ENCODE data around the gene TIAL1. TPM values are rescaled to one million over a fixed set of nuclear protein-coding genes. Genes with fewer than 3 reads are reported as not detected.

TIAL1 gene
- total RNA-seq, 2 experiments from 2014 or later = 200 to 204 TPM

DNA sequence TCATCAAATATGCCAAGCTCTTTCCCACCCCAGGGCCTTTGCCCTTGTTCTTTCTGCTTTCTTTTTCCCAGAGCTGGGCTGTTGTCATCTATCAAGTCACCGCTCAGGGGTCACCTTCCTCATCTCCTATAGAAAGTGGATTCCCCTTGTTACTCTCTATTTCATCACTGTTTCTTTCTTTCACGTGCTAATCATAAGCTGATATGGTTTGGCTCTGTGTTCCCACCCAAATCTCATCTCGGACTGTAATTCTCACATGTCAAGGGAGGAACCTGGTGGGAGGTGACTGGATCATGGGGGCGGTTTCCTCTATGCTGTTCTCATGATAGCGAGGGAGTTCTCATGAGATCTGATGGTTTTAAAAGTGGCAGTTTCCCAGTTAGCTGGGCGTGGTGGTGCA, 17.0 kb upstream of the TIAL1 start:
- POLR2A ChIA-PET = interaction anchor here (1.1 to 1.2 kb wide), 2 partner anchors 14 to 80 kb away, joined by 3 to 7 read pairs; no protein-coding TSS in a partner anchor
- DNase-seq (no peak), ATAC-seq (no peak)
- no peak overlapping the region for H3K27ac Mint-ChIP-seq
- no peaks in the 10 kb centered on the region for H3K36me3 Mint-ChIP-seq (ENCODE audit: low read depth)
- peaks cover 1% of the 10 kb centered on the region for H3K27me3 Mint-ChIP-seq
- H3K4me3 Mint-ChIP-seq = no peak overlapping the region
- CTCF ChIA-PET = interaction anchor here (1.5 to 2.1 kb wide), 2 partner anchors 30 to 73 kb away, joined by 4 to 6 read pairs; no protein-coding TSS in a partner anchor
- intact Hi-C loops (cut with micrococcal nuclease) = no loop called here
- peaks cover 2% of the 10 kb centered on the region for H3K9me3 Mint-ChIP-seq
- no peaks in the 10 kb centered on the region for H3K4me1 Mint-ChIP-seq (ENCODE audit: low read depth)
- TF ChIP-seq, protein P1, sequence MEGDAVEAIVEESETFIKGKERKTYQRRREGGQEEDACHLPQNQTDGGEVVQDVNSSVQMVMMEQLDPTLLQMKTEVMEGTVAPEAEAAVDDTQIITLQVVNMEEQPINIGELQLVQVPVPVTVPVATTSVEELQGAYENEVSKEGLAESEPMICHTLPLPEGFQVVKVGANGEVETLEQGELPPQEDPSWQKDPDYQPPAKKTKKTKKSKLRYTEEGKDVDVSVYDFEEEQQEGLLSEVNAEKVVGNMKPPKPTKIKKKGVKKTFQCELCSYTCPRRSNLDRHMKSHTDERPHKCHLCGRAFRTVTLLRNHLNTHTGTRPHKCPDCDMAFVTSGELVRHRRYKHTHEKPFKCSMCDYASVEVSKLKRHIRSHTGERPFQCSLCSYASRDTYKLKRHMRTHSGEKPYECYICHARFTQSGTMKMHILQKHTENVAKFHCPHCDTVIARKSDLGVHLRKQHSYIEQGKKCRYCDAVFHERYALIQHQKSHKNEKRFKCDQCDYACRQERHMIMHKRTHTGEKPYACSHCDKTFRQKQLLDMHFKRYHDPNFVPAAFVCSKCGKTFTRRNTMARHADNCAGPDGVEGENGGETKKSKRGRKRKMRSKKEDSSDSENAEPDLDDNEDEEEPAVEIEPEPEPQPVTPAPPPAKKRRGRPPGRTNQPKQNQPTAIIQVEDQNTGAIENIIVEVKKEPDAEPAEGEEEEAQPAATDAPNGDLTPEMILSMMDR (IDR thresholded peaks at IDR 0.05) = no peak

DNA sequence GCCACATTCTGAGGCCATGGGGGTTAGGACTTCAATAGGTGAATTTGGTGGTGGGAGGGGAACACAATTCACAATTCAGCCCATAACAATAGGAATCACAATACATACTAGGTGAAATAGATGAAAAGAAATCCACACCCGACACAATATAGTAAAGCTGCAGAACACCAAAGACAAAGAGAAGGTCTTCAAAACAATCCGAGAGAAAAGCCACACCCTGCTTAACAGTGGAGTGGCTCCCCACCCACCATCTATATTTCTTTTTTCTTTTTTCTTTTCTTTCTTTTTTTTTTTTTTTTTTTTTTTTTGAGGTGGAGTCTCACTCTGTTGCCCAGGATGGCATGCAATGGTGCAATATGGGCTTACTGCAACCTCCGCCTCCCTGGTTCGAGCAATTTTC, 14.7 kb upstream of the TIAL1 start:
- intact Hi-C loops (cut with micrococcal nuclease) = no loop called here
- CTCF ChIA-PET = interaction anchor here (2.4 kb wide), 1 partner anchor 9 kb away, joined by 6 read pairs; no protein-coding TSS in a partner anchor
- DNase-seq (no peak), ATAC-seq (no peak)
- H3K9me3 Mint-ChIP-seq = peaks cover 2% of the 10 kb centered on the region
- H3K4me1 Mint-ChIP-seq (ENCODE audit: low read depth) = no peaks in the 10 kb centered on the region
- no peak overlapping the region for H3K27ac Mint-ChIP-seq
- peaks cover 1% of the 10 kb centered on the region for H3K27me3 Mint-ChIP-seq
- TF ChIP-seq, protein P1 (IDR thresholded peaks at IDR 0.05) = no peak
- no peaks in the 10 kb centered on the region for H3K36me3 Mint-ChIP-seq (ENCODE audit: low read depth)
- no peak overlapping the region for H3K4me3 Mint-ChIP-seq
- POLR2A ChIA-PET = no interaction called here

DNA sequence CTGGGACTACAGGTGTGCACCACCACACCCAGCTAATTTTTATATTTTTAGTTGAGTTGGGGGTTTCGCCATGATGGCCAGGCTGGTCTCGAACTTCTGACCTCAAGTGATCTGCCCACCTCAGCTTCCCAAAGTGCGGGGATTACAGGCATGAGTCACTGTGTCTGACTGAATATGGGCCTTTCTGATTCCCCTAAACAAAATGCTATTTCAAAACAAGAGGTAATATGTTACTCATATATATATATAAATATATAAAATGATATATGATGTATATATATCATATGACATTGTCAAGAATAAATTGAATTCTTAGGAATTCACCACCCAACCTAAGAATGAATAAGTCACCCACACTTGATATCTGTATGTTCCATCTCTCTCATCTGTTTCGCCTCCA, 12.8 kb upstream of the TIAL1 start:
- POLR2A ChIA-PET = no interaction called here
- no peak for ATAC-seq

DNA sequence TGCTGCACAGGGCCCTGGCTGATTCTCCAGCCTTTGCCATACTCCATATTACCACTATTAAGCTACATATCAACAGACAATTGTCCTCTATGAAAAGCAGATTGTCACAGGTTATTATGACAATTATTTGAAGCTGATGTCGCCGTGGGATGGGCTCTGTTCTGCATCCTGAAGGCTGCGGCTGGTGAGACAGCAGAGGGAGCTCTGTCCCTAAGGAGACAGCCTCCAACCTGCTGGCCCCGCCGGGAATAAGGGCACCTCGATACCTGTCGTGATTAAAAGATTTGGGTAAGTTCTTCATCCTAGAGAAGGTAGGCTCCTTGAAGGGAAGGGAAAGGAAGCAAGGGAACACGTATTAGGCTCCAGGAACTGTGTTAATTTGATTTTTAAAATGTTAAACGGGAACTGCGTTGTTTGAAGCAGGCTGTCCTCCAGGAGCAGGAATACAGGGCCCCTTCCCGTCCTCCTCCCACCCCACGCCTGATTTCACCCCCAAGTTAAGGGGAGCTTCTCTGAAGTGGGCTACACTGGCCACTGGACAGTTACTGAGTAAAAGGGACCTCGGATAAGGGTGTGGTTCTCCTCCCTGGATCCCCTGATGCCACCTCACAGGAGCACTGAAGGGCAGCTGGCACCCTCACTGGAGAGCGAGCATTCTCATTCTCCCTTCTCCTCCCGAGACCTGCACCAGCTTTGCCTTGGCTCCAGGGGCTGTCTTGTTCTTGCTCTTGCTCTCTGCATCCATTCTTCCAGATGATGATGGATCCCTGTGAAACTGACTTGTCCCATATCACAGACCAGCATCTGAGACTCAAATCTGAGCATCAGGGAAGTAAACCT, 11.8 kb upstream of the TIAL1 start:
- CTCF ChIA-PET = interaction anchor here (0.8 to 2.6 kb wide), 6 partner anchors 9 to 163 kb away, joined by 3 to 11 read pairs (median 3); no protein-coding TSS in a partner anchor
- POLR2A ChIA-PET = interaction anchor here (1.3 kb wide), 1 partner anchor 43 kb away, joined by 3 read pairs; the partner anchor contains the start of gene BAG3
- Mint-ChIP-seq H3K4me3 (no peak overlapping the region), H3K27ac (no peak overlapping the region), H3K27me3 (peaks cover 1% of the 10 kb centered on the region), H3K9me3 (peaks cover 2% of the 10 kb centered on the region), H3K36me3 (ENCODE audit: low read depth) (no peaks in the 10 kb centered on the region), H3K4me1 (ENCODE audit: low read depth) (no peaks in the 10 kb centered on the region)
- ATAC-seq = no peak
- TF ChIP-seq, protein P1 (IDR thresholded peaks at IDR 0.05) = peak; percentile 17
- DNase-seq = peak; percentile 36
- intact Hi-C loops (cut with micrococcal nuclease) = no loop called here

More for the DNA sequence above, 12.8 kb upstream of the TIAL1 start:
- Mint-ChIP-seq H3K4me3 (no peak overlapping the region), H3K27ac (no peak overlapping the region), H3K4me1 (ENCODE audit: low read depth) (no peaks in the 10 kb centered on the region), H3K27me3 (peaks cover 1% of the 10 kb centered on the region), H3K36me3 (ENCODE audit: low read depth) (no peaks in the 10 kb centered on the region), H3K9me3 (peaks cover 2% of the 10 kb centered on the region)
- intact Hi-C loops (cut with micrococcal nuclease) = no loop called here
- CTCF ChIA-PET = interaction anchor here (2.6 kb wide), 1 partner anchor 44 kb away, joined by 11 read pairs; no protein-coding TSS in a partner anchor
- DNase-seq = no peak
- TF ChIP-seq, protein P1 (IDR thresholded peaks at IDR 0.05) = no peak

DNA sequence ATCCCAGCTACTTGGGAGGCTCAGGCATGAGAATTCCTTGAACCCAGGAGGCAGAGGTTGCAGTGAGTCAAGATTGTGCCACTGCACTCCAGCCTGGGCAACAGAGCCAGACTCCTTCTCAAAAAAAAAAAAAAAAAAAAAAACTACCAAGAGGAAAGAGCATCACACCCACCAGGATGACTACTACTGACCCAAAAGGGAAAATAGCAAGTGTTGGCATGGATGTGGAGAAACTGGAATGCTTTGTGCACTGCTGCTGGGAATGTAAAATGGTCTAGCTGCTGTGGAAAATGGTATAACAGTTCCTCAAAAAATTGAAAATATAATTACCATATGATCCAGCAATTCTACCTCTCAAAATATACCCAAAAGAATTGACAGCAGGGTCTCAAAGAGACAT, 7.7 kb upstream of the TIAL1 start:
- TF ChIP-seq, protein P1 (IDR thresholded peaks at IDR 0.05) = no peak
- Mint-ChIP-seq H3K4me3 (no peak overlapping the region), H3K9me3 (no peaks in the 10 kb centered on the region), H3K4me1 (ENCODE audit: low read depth) (peaks cover 7% of the 10 kb centered on the region), H3K27me3 (no peaks in the 10 kb centered on the region), H3K27ac (no peak overlapping the region), H3K36me3 (ENCODE audit: low read depth) (peaks cover 10% of the 10 kb centered on the region)
- intact Hi-C loops (cut with micrococcal nuclease) = no loop called here
- no peak for ATAC-seq
- DNase-seq = no peak
- CTCF ChIA-PET = no interaction called here
- POLR2A ChIA-PET = interaction anchor here (0.9 to 1.0 kb wide), 2 partner anchors 23 to 269 kb away, joined by 3 read pairs; no protein-coding TSS in a partner anchor

Data from activated CD8-positive, alpha-beta T cell treated with anti-CD3 and anti-CD28 coated beads for 36 hours (primary cell).